ENCODE data around the gene PRDM16. TPM values are rescaled to one million over a fixed set of nuclear protein-coding genes. Genes with fewer than 3 reads are reported as not detected.

Gene PRDM16
- total RNA-seq, 1 donor from 2014 or later: 0.13 TPM

DNA sequence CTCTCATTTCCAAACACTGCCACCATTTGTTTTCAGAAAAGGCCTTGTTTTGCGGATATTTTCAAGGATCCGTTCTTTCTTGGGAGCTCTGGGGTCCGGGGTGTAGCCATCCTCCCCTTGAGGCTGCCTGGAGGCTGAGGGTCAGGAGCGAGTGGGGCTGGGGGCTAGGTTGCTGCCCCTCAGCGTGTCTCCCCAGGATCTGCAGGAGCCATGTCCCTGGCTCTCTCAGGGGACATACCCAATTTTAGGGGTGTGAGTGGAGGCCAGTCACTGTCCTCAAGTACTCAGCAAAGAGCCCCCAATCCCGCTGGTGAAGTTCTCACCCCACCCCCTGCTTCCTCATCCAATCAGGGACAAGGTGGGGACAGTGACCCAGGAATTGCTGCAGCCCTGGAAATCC lies 15.0 kb upstream of the PRDM16 start:
- no peak for DNase-seq (ENCODE audit: low read depth, low spot score)

- no peak for DNase-seq (ENCODE audit: low read depth, low spot score)
Measured at GRCh38 chr1:3054474-3054873, 14.5 kb upstream of the PRDM16 start.

GRCh38 chr1:3055051-3055450 lies 14.0 kb upstream of the PRDM16 start:
- DNase-seq (ENCODE audit: low read depth, low spot score): no peak

DNA sequence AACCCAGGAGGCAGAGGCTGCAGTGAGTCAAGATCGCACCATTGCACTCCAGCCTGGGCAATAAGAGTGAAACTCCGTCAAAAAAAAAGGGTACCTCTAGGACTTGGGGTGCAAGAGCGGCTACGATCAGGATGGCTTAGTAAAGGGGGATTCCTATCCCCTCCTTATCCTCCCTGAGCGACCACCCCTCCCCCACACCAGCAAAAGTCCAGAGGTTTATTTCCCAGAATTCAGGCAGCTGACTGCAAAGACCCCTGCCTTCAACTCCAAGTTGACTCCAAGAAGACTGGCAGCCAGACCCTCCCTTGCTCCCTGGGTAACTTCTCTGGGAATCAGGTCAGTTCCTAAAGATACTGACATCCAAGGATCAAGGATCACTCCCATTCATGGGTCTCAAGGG lies 12.4 kb upstream of the PRDM16 start:
- DNase-seq (ENCODE audit: low read depth, low spot score): no peak

GRCh38 chr1:3058263-3059030 lies 10.6 kb upstream of the PRDM16 start:
- no peak for DNase-seq (ENCODE audit: low read depth, low spot score)

GRCh38 chr1:3060127-3060526 lies 8.9 kb upstream of the PRDM16 start:
- DNase-seq (ENCODE audit: low read depth, low spot score): no peak

DNA sequence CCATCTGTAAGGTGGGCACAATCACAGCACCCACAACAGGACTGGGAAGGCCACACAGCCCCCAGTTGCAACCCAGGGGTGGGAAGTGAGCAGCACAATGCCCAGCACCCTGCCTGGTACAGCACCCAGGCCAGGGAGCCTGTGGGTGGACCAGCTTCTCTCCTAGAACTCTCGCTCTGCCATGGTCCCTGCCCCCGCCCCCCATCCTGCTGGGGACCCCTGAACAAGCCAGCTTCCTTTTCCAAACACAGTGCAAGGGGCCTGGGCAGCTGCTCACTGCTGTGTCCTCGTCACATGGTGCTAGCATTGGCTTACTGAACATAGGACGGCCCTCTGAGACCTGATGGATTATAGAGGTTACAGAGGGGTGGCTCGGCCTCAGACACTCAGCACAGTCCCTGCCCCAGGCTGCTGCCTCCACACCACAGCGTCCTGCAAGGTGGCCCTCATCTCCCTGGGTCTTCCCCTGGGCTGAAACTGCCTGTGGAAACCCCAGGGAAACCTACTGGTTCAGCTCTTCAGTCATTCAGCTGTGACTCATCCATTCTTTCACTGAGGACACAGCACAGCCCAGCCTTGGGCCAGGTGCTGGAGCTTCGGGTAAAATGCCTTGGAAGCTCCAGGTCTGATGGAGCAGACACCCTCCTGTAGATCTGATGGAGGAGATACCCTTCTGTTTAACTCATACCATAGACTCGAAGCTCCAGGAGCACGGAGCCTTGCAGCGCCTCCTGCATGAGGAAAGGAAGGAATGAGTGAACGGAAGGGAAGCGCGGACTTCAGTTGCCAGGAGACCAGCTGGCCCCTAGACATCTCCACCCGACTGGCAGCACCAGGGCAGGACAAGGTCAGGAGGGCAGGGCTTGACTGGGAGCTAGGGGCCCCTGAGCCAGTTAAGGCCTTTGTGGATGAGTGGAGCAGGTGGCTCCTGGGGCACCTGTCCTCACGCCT lies 8.1 kb upstream of the PRDM16 start:
- DNase-seq (ENCODE audit: low read depth, low spot score): no peak

GRCh38 chr1:3061566-3061965 lies 7.4 kb upstream of the PRDM16 start:
- no peak for DNase-seq (ENCODE audit: low read depth, low spot score)

- no peak for DNase-seq (ENCODE audit: low read depth, low spot score)
Measured at GRCh38 chr1:3061981-3062615, 6.9 kb upstream of the PRDM16 start.

GRCh38 chr1:3062616-3063378 lies 6.2 kb upstream of the PRDM16 start:
- no peak for DNase-seq (ENCODE audit: low read depth, low spot score)

DNA sequence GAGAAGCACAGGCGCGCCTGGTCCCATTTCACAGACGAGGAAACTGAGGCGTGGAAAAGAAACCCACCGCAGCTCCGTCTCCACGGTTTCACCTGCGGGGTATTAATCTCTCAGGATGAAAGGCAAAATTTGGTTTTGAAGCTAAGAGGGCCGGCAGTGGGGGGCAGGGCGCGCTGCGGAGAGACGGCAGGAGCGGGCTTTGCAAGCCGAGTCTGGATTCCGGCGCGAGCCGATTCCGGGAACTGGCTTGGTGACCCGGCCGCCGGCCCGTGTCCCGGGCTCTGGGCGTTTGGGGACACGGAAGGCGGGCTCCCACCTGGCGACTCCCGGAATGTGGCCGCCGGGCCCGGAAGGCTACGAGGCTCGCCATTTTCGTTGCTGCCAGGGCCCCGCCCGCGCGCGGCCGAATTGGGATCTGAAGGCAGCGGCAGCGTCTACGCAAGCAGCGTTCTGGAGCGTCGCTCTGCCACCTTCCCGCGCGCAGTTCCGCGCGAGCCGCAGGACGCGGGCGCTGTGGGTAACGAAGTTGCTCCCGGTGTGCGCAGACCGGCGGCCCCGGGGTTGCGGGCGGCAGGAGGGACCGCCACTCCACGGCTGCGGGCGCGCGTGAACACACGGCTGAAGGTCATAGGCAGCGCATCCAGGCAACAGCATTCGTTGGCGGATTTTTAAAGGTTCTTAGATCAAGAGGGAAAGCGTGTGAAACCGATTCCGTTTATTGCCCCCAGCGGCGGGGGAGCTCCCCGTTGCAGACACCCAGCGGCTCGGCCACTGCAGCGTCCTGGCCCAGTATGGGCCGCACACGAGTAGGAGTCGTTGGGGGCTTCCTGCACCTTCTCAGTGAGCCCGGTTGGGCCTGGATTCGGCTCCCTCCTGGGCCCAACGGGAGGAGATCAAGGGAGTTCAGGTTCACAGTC lies 5.4 kb upstream of the PRDM16 start:
- no peak for DNase-seq (ENCODE audit: low read depth, low spot score)

DNA sequence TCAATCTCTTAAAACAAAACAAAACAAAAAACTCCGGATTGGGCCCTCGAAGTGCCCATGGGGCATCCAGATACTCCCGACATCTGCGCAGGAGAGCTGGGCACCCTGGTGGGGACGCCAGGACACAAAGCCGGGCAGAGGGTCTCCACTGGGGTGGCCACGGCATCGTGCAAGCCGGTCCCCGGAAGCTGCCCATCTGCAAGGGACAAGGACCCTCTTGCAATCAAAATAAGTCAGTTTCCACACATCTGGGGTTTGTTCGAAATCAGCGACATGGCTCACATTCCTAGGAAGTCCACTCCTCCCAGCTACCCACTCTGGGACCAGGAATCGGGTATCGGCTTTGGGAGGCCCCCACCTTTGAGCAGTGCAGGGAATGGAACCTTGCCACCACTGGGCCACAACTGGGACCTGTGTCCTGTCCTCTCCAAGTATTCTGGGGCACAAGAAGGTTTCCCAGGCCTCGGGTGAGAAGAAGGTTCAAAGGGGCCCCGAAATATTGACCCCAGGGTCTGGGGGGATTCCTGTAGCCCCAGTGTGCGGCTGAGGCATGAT lies 4.6 kb upstream of the PRDM16 start:
- no peak for DNase-seq (ENCODE audit: low read depth, low spot score)

- no peak for DNase-seq (ENCODE audit: low read depth, low spot score)
Measured at GRCh38 chr1:3064901-3065300, 4.1 kb upstream of the PRDM16 start.

- DNase-seq (ENCODE audit: low read depth, low spot score): no peak
Measured at GRCh38 chr1:3065396-3065795, 3.6 kb upstream of the PRDM16 start.

- no peak for DNase-seq (ENCODE audit: low read depth, low spot score)
Measured at GRCh38 chr1:3065797-3066196, 3.2 kb upstream of the PRDM16 start.

DNA sequence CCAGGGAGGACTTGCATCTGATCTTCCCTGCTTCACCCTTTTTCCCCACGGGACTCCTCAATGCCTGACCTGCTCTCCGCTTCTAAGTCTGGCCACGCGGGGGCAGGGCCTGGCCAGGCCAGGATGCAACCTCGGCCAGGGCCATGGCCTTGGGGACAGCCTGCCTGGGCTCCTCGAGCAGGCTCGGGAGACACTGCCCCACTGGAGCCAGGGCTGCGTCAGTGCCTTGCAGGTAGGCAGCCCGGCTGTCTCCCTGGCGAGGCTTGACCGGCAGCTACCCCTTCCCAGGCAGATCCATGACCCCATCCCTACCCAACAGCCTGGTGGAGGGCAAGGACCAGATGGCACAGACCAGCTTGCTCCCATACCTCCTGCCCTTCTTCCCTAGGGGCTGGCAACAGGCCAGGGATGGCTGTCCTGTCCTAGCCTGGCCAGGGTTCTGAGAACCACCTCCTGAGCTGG lies 2.7 kb upstream of the PRDM16 start:
- DNase-seq (ENCODE audit: low read depth, low spot score): no peak

DNA sequence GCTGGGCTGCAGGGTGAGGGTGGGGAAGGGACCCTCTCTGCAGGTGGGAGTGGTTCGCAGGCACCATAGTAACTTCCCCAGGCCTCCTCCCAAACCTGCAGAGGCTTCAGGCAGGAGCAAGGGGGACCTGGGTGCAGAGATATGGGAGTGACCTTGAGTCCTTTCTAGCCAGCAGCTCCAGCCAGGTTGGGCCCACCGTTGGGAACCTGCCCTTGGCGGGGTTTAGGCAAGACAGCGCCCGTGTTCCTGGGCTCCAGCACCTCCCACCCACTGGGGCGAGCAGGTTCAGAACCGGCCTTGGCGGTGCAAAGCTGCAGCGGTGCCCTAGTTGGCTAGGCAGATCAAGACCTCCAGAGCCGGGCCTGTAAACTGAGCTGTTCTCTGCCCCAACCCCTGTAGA lies 2.2 kb upstream of the PRDM16 start:
- no peak for DNase-seq (ENCODE audit: low read depth, low spot score)

- DNase-seq (ENCODE audit: low read depth, low spot score): no peak
Measured at GRCh38 chr1:3067301-3067670, 1.7 kb upstream of the PRDM16 start.

DNA sequence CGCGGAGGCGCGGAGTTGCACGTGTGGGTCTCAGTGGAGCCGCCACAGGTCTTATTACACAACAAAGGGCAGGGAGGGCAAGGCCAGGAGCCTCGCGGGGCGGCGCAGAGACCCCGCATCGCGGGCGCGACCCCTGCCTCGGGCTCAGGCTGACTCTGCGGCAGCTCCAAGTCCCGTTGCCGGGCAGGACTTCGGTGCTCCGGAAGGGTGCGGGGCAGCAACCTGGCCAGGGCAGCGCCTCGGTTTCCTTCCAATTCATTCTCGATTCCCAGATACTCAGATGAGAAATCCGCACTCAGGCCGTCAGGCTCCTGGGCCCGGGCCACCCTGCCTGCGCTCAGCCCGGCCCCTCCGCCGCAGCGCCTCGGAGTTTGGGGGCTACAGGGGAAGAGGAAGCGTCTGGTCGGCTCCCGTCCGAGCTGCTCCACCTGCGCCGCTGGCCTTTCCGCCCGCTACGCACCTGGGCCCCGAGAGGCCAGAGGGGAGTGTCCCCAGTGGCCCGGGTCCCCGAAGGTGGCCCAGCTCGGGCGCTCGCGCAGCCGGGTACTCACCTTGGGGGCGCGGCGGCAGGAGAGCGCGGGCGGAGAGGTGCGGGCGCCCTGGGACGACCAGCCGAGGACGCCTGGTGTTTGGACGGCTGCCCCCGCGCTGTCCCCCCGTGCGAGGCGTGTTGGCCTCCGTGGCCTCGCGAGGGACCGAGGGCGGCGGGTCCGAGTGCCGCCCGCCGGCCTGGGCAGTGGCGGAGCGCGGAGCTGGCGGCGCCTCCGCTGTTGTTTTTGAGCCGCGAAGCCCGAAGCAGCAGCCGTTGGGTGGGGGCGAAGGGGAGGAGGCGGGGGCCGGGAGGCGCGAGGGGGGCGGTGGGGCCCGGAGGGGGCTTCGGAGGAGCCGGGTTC lies 1.1 kb upstream of the PRDM16 start:
- no peak for DNase-seq (ENCODE audit: low read depth, low spot score)
